Left lobe of liver (tissue), 2 donors: Measurements from ENCODE around the gene SORBS1. TPM values are rescaled to one million over a fixed set of nuclear protein-coding genes. Genes with fewer than 3 reads are reported as not detected.
"Not testable (repeated sequence)": the region's sequence is repeated elsewhere in the genome, so short reads cannot be mapped to it uniquely, and the experiment has no call there.

Experiments used
- ATAC-seq: fragments of 200-7000 bp; cut with Tn5 transposase; one replicate; pipeline ENCODE4 v1.9.1; 2020; ENCODE audit warnings: mild to moderate bottlenecking, moderate library complexity
- DNase-seq: peaks from one replicate; pipeline ENCODE4 v3.0.0-alpha.2; 2020; ENCODE audit warnings: low spot score
- total RNA-seq: library from RNA; stranded (reverse); gene quantifications from one replicate; pipeline ENCODE4 v1.2.1, GENCODE V29; 2021
- donor health status: DM: no; HTN: no; CAD: no; lungs with moderate emphysema.
- donor health status: DM: no; HTN: yes; CAD: no.

The SORBS1 gene
- total RNA-seq, 1 donor from 2014 or later = 57.9 TPM

GRCh38 chr10:95356190-95356955, 204.8 kb downstream of the SORBS1 start:
- ATAC-seq (no peak), DNase-seq (no peak)

- DNase-seq (no peak), ATAC-seq (peak; percentile 20)
Observed at GRCh38 chr10:95355301-95355700, 205.9 kb downstream of the SORBS1 start.

GRCh38 chr10:95354110-95354509, 207.1 kb downstream of the SORBS1 start:
- DNase-seq (no peak), ATAC-seq (no peak)

- ATAC-seq (no peak), DNase-seq (no peak)
Observed at GRCh38 chr10:95353123-95353522, 208.0 kb downstream of the SORBS1 start.

- DNase-seq (no peak), ATAC-seq (no peak)
Observed at GRCh38 chr10:95352684-95353083, 208.5 kb downstream of the SORBS1 start.

- peak; percentile 89 for DNase-seq
- peak; percentile 83 for ATAC-seq
Observed at GRCh38 chr10:95350830-95351228, 210.3 kb downstream of the SORBS1 start.

GRCh38 chr10:95350219-95350829, 210.8 kb downstream of the SORBS1 start:
- peak; percentile 37 for ATAC-seq
- DNase-seq = no peak

- DNase-seq, ATAC-seq: not testable (repeated sequence)
Observed at GRCh38 chr10:95347402-95347766, 213.8 kb downstream of the SORBS1 start.

- ATAC-seq (no peak), DNase-seq (no peak)
Observed at GRCh38 chr10:95346715-95347401, 214.3 kb downstream of the SORBS1 start.

- ATAC-seq (no peak), DNase-seq (no peak)
Observed at GRCh38 chr10:95343573-95343972, 217.6 kb downstream of the SORBS1 start.

GRCh38 chr10:95341716-95342130, 219.4 kb downstream of the SORBS1 start:
- ATAC-seq (no peak), DNase-seq (no peak)

GRCh38 chr10:95339863-95340262, 221.3 kb downstream of the SORBS1 start:
- ATAC-seq (no peak), DNase-seq (no peak)

- ATAC-seq (peak; percentile 37), DNase-seq (no peak)
Observed at GRCh38 chr10:95337423-95338160, 223.6 kb downstream of the SORBS1 start.

- DNase-seq = no peak
- ATAC-seq = no peak
Observed at GRCh38 chr10:95336702-95337101, 224.5 kb downstream of the SORBS1 start.

- ATAC-seq = no peak
- no peak for DNase-seq
Observed at GRCh38 chr10:95335933-95336699, 225.1 kb downstream of the SORBS1 start.

GRCh38 chr10:95334805-95335144, 226.4 kb downstream of the SORBS1 start:
- ATAC-seq = no peak
- no peak for DNase-seq

GRCh38 chr10:95333997-95334804, 227.0 kb downstream of the SORBS1 start:
- no peak for DNase-seq

GRCh38 chr10:95332666-95333249, 228.4 kb downstream of the SORBS1 start:
- DNase-seq (no peak), ATAC-seq (no peak)

More at GRCh38 chr10:95333997-95334804, 227.0 kb downstream of the SORBS1 start:
- ATAC-seq = peak; percentile 60

- DNase-seq = no peak
- ATAC-seq = no peak
Observed at GRCh38 chr10:95331596-95332130, 229.5 kb downstream of the SORBS1 start.
